GM19397 (cell line): ENCODE measurements around the gene HEATR5B.

Experiments used
- ATAC-seq: cut with Tn5 transposase; IDR thresholded peaks from one replicate; pipeline ENCODE4 v1.9.1; 2021; ENCODE audit warnings: mild to moderate bottlenecking, moderate library complexity; ENCODE audit not compliant: unreplicated experiment

The HEATR5B gene

GRCh38 chr2:37083873-37084794 is at the start of gene HEATR5B, which contains the start of gene GPATCH11:
TSS of gene HEATR5B (minus strand) at chr2:37084372. CDS start at chr2:37083414, 958 bp downstream.
TSS of gene GPATCH11 (plus strand) at chr2:37084518. CDS start at chr2:37088382, 3,864 bp downstream.
- peak; percentile 89 for ATAC-seq

- ATAC-seq, result no peak
These were observed 48.7 kb upstream of the HEATR5B start for GRCh38 chr2:37132914-37133313.

GRCh38 chr2:37125416-37125815 is 41.2 kb upstream of the HEATR5B start:
- ATAC-seq, result no peak

- ATAC-seq, result no peak
These were observed 35.0 kb upstream of the HEATR5B start for GRCh38 chr2:37119157-37119556.

- ATAC-seq, result no peak
These were observed 33.4 kb upstream of the HEATR5B start for GRCh38 chr2:37117566-37117965.

- ATAC-seq, result no peak
These were observed 27.8 kb upstream of the HEATR5B start for GRCh38 chr2:37111958-37112357.

GRCh38 chr2:37110306-37111212 is 26.4 kb upstream of the HEATR5B start:
- ATAC-seq, result no peak

GRCh38 chr2:37109523-37109922 is 25.4 kb upstream of the HEATR5B start:
- ATAC-seq, result no peak

GRCh38 chr2:37105150-37105549 is 21.0 kb upstream of the HEATR5B start:
- no peak for ATAC-seq

GRCh38 chr2:37104178-37104577 is 20.0 kb upstream of the HEATR5B start:
- ATAC-seq, result no peak

- ATAC-seq, result no peak
These were observed 18.4 kb upstream of the HEATR5B start for GRCh38 chr2:37102588-37102987.

- no peak for ATAC-seq
These were observed 15.9 kb upstream of the HEATR5B start for GRCh38 chr2:37100054-37100453.

GRCh38 chr2:37098416-37099118 is 14.4 kb upstream of the HEATR5B start:
- ATAC-seq, result no peak

- ATAC-seq, result no peak
These were observed 12.4 kb upstream of the HEATR5B start for GRCh38 chr2:37096568-37096967.

GRCh38 chr2:37091873-37092272 is 7.7 kb upstream of the HEATR5B start:
- no peak for ATAC-seq

- peak; percentile 83 for ATAC-seq
These were observed 5.9 kb upstream of the HEATR5B start for GRCh38 chr2:37090019-37090477.

- no peak for ATAC-seq
These were observed 1.6 kb upstream of the HEATR5B start for GRCh38 chr2:37085731-37086147.

GRCh38 chr2:37084797-37085196 is 625 bp upstream of the HEATR5B start:
- ATAC-seq, result no peak

- no peak for ATAC-seq
These were observed 3.5 kb downstream of the HEATR5B start for GRCh38 chr2:37080689-37081088.

GRCh38 chr2:37080266-37080665 is 3.9 kb downstream of the HEATR5B start:
- ATAC-seq, result no peak

- ATAC-seq, result no peak
These were observed 13.2 kb downstream of the HEATR5B start for GRCh38 chr2:37070931-37071330.
